KMS-11 (cell line): ENCODE measurements around the gene TXLNG.

Source experiments
- H2AFZ ChIP-seq: fragments of 200-600 bp; sonication (generic); 2 replicates; pipeline ENCODE4 v1.6.1; 2016; ENCODE audit warnings: antibody characterized with exemption, mixed run types, low read depth
- H3K27ac ChIP-seq: fragments of 200-600 bp; sonication (generic); 2 replicates; pipeline ENCODE4 v1.6.1; 2016; ENCODE audit warnings: mild to moderate bottlenecking, mixed run types
- H3K27me3 ChIP-seq: fragments of 200-600 bp; sonication (generic); 2 replicates; pipeline ENCODE4 v1.6.1; 2017; ENCODE audit warnings: mild to moderate bottlenecking, low read depth, mixed run types, moderate library complexity; ENCODE audit not compliant: insufficient read depth
- H3K36me3 ChIP-seq: fragments of 200-600 bp; sonication (generic); 2 replicates; pipeline ENCODE4 v1.6.1; 2017; ENCODE audit warnings: mild to moderate bottlenecking, mixed run types; ENCODE audit not compliant: insufficient read depth
- H3K4me1 ChIP-seq: fragments of 200-600 bp; sonication (generic); 2 replicates; pipeline ENCODE4 v1.6.1; 2016; ENCODE audit warnings: mild to moderate bottlenecking, low read depth, mixed run types; ENCODE audit not compliant: poor library complexity, severe bottlenecking
- H3K4me2 ChIP-seq: fragments of 200-600 bp; sonication (generic); 2 replicates; pipeline ENCODE4 v1.7.0; 2016; ENCODE audit warnings: mild to moderate bottlenecking, mixed run types
- H3K4me3 ChIP-seq: fragments of 200-600 bp; sonication (generic); IDR thresholded peaks from 2 replicates; pipeline ENCODE4 v1.6.1; 2017; ENCODE audit warnings: low read depth, low read length, mixed read lengths; ENCODE audit not compliant: insufficient read depth
- H3K79me2 ChIP-seq: fragments of 200-600 bp; sonication (generic); 2 replicates; pipeline ENCODE4 v1.6.1; 2016; ENCODE audit warnings: low read depth, mixed run types; ENCODE audit not compliant: insufficient read depth
- H3K9ac ChIP-seq: fragments of 200-600 bp; sonication (generic); 2 replicates; pipeline ENCODE4 v1.6.1; 2016; ENCODE audit warnings: mild to moderate bottlenecking, mixed run types
- H4K20me1 ChIP-seq: fragments of 200-600 bp; sonication (generic); 2 replicates; pipeline ENCODE4 v1.6.1; 2016; ENCODE audit warnings: mild to moderate bottlenecking, mixed run types; ENCODE audit not compliant: insufficient read depth
- TF ChIP-seq, protein P1 (sequence below): fragments of 200-600 bp; sonication (generic); conservative IDR thresholded peaks from 2 replicates; pipeline ENCODE4 v1.6.1; 2017; ENCODE audit warnings: low read depth, mild to moderate bottlenecking, antibody characterized with exemption, low read length, moderate library complexity, mixed read lengths

TXLNG gene

GRCh38 chrX:16845686-16846085 lies 59.4 kb downstream of the TXLNG start:
- Histone ChIP-seq H3K27me3 (no peaks in the 10 kb centered on the region), H4K20me1 (no peaks in the 10 kb centered on the region), H2AFZ (no peak overlapping the region), H3K79me2 (no peaks in the 10 kb centered on the region; the same call in 1 of the 2 replicates), H3K36me3 (no peaks in the 10 kb centered on the region), H3K27ac (no peak overlapping the region), H3K4me2 (no peak overlapping the region), H3K4me3 (no peak overlapping the region), H3K9ac (no peak overlapping the region), H3K4me1 (no peaks in the 10 kb centered on the region)
- TF ChIP-seq, protein P1, sequence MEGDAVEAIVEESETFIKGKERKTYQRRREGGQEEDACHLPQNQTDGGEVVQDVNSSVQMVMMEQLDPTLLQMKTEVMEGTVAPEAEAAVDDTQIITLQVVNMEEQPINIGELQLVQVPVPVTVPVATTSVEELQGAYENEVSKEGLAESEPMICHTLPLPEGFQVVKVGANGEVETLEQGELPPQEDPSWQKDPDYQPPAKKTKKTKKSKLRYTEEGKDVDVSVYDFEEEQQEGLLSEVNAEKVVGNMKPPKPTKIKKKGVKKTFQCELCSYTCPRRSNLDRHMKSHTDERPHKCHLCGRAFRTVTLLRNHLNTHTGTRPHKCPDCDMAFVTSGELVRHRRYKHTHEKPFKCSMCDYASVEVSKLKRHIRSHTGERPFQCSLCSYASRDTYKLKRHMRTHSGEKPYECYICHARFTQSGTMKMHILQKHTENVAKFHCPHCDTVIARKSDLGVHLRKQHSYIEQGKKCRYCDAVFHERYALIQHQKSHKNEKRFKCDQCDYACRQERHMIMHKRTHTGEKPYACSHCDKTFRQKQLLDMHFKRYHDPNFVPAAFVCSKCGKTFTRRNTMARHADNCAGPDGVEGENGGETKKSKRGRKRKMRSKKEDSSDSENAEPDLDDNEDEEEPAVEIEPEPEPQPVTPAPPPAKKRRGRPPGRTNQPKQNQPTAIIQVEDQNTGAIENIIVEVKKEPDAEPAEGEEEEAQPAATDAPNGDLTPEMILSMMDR = no peak

GRCh38 chrX:16848541-16848940 lies 62.3 kb downstream of the TXLNG start:
- Histone ChIP-seq H3K27ac (no peak overlapping the region), H3K27me3 (no peaks in the 10 kb centered on the region), H3K36me3 (peaks cover 9% of the 10 kb centered on the region; the same call in 1 of the 2 replicates), H3K4me3 (no peak overlapping the region), H2AFZ (no peak overlapping the region), H3K4me1 (no peaks in the 10 kb centered on the region), H3K79me2 (no peaks in the 10 kb centered on the region; the same call in 1 of the 2 replicates), H4K20me1 (no peaks in the 10 kb centered on the region), H3K4me2 (no peak overlapping the region), H3K9ac (no peak overlapping the region)
- TF ChIP-seq, protein P1 = no peak

- Histone ChIP-seq H3K27me3 (no peaks in the 10 kb centered on the region), H3K4me1 (peaks cover 4% of the 10 kb centered on the region), H3K9ac (no peak overlapping the region), H3K27ac (no peak overlapping the region), H4K20me1 (no peaks in the 10 kb centered on the region; the same call in 1 of the 2 replicates), H3K4me2 (no peak overlapping the region), H3K36me3 (peaks cover 9% of the 10 kb centered on the region; the same call in 1 of the 2 replicates), H3K4me3 (no peak overlapping the region), H3K79me2 (peaks cover 14% of the 10 kb centered on the region; the same call in 1 of the 2 replicates), H2AFZ (no peak overlapping the region)
- TF ChIP-seq, protein P1 = no peak
These were observed 65.2 kb downstream of the TXLNG start for GRCh38 chrX:16851421-16851820.

DNA sequence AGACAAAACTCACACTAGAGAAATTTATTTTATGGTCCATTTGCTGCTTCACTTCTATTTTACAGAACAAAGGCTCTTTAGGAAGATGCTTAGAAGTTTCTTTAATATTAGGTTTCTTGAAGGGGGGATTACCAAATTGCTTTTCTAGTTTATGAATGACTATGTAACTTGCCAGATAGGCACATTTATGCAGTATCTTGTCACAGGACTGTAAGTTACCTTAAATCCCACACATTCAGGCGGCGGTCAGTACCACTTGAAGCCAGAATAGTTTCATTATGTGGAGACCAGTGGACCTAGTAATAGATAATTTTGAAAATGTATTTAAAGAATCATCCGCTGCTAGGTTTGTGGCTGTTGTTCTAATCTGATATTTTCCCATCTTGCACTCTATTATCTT lies 65.6 kb downstream of the TXLNG start:
- peaks cover 18% of the 10 kb centered on the region; the same call in 1 of the 2 replicates for H3K79me2 ChIP-seq
- no peak overlapping the region for H3K4me3 ChIP-seq
- H2AFZ ChIP-seq = no peak overlapping the region
- no peak overlapping the region for H3K9ac ChIP-seq
- H3K27ac ChIP-seq = no peak overlapping the region
- no peaks in the 10 kb centered on the region for H3K27me3 ChIP-seq
- no peak overlapping the region for H3K4me2 ChIP-seq
- TF ChIP-seq, protein P1 = no peak
- no peaks in the 10 kb centered on the region; the same call in 1 of the 2 replicates for H4K20me1 ChIP-seq
- H3K4me1 ChIP-seq = peaks cover 8% of the 10 kb centered on the region
- H3K36me3 ChIP-seq = peaks cover 9% of the 10 kb centered on the region; the same call in 1 of the 2 replicates
